HG02678 (cell line): Measurements from ENCODE around the gene CRMP1.

Experiments
- ATAC-seq: cut with Tn5 transposase; IDR thresholded peaks from one replicate; pipeline ENCODE4 v1.9.1; 2021; ENCODE audit warnings: mild to moderate bottlenecking, moderate library complexity; ENCODE audit not compliant: unreplicated experiment

CRMP1 gene

GRCh38 chr4:5774416-5775036 is 118.4 kb downstream of the CRMP1 start:
- no peak for ATAC-seq

GRCh38 chr4:5773271-5773555 is 119.7 kb downstream of the CRMP1 start:
- ATAC-seq: no peak

- no peak for ATAC-seq
Observed at GRCh38 chr4:5772528-5773270, 120.2 kb downstream of the CRMP1 start.
